ENCODE results near the gene USP28.
A peak's percentile ranks its signal among the peaks of the same experiment; 100 is the strongest.
"Not testable (repeated sequence)": the region's sequence is repeated elsewhere in the genome, so short reads cannot be mapped to it uniquely, and the experiment has no call there.

USP28 gene, protein sequence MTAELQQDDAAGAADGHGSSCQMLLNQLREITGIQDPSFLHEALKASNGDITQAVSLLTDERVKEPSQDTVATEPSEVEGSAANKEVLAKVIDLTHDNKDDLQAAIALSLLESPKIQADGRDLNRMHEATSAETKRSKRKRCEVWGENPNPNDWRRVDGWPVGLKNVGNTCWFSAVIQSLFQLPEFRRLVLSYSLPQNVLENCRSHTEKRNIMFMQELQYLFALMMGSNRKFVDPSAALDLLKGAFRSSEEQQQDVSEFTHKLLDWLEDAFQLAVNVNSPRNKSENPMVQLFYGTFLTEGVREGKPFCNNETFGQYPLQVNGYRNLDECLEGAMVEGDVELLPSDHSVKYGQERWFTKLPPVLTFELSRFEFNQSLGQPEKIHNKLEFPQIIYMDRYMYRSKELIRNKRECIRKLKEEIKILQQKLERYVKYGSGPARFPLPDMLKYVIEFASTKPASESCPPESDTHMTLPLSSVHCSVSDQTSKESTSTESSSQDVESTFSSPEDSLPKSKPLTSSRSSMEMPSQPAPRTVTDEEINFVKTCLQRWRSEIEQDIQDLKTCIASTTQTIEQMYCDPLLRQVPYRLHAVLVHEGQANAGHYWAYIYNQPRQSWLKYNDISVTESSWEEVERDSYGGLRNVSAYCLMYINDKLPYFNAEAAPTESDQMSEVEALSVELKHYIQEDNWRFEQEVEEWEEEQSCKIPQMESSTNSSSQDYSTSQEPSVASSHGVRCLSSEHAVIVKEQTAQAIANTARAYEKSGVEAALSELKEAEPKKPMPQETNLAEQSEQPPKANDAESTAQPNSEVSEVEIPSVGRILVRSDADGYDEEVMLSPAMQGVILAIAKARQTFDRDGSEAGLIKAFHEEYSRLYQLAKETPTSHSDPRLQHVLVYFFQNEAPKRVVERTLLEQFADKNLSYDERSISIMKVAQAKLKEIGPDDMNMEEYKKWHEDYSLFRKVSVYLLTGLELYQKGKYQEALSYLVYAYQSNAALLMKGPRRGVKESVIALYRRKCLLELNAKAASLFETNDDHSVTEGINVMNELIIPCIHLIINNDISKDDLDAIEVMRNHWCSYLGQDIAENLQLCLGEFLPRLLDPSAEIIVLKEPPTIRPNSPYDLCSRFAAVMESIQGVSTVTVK

DNA sequence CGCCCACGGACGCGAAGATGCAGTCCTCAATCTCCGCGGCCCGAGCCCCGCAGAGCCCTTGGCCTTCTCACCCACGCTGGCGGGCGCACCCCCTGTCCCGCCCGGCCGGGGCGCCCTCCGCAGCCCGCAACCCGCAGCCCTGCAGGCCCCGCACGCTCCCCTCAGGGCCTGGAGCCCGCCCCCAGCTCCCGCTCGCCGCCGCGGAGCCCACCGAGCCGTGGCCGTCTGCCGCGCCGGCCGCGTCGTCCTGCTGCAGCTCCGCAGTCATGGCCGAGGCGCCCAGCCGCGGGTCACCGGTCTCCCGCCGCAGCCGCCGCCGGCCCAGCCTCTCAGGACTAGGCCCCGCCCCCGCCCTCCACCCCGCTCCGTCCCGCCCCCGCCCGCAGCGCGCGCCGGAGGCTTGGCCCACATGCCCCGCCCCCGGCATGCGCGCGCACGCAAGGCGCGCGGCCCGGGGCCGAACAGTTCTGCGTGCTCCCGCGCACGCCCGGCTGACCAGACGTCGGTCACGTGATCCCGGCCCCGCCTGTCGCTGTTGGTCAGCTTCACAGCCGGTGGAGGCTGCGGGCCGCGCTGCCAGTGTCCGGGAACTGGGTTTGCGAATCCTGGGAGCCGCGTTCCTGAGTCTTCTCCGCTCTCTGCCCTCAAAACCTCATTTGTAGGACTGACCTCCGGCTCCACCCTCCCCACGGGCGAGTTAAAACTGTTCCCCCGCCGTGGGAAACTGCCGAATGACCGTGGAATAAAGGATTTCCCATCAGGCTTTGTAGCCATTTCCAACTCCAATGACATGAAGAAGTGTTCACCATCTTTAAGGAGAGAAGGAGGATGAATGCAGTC lies at the start of gene USP28:
USP28 (minus strand) TSS at position 339 of the 840 bp plus-strand sequence; CDS start at position 268, 71 bp downstream.
- peak; percentile 74 for DNase-seq (ENCODE audit: low read depth, low spot score)

- no peak for DNase-seq (ENCODE audit: low read depth, low spot score)
These were observed 48.2 kb upstream of the USP28 start for GRCh38 chr11:113923572-113923971.

DNA sequence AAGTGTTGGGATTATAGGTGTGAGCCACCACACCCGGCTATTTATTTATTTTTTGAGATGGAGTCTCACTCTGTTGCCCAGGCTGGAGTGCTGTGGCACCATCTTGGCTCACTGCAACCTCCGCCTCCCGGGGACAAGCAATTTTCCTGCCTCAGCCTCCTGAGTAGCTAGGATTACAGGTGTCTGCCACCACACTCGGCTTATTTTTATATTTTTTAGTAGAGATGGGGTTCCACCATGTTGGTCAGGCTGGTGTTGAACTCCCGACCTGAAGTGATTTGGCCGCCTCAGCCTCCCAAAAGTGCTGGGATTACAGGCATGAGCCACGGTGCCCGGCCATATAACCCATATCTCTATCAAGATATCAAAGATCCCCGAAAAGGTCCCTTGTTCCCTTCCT lies 36.1 kb upstream of the USP28 start:
- not testable (repeated sequence) for DNase-seq (ENCODE audit: low read depth, low spot score)

- DNase-seq (ENCODE audit: low read depth, low spot score), result no peak
These were observed 32.7 kb upstream of the USP28 start for GRCh38 chr11:113908098-113908497.

DNA sequence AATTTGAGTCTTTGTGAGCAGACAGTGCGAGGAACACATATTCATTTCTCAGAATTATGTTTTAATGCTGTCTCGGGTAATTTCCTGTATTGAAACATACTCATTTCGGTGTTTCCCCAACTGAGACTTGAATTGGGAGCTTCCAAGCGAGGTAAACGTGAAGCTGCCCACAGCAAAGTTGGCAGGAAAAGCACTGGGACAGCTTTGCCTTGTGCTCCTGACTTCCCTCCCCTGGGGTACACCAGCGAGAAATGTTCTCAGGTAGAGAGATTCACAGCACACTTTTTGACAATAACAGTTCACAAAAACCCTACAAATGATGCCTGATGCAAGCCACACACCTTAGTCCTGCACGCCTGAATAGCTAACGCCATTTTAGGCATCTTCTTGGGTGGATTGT lies 32.3 kb upstream of the USP28 start:
- no peak for DNase-seq (ENCODE audit: low read depth, low spot score)

GRCh38 chr11:113907152-113907551 lies 31.8 kb upstream of the USP28 start:
- DNase-seq (ENCODE audit: low read depth, low spot score), result no peak

GRCh38 chr11:113906516-113906915 lies 31.1 kb upstream of the USP28 start:
- no peak for DNase-seq (ENCODE audit: low read depth, low spot score)

- no peak for DNase-seq (ENCODE audit: low read depth, low spot score)
These were observed 30.7 kb upstream of the USP28 start for GRCh38 chr11:113906038-113906437.

GRCh38 chr11:113904379-113905101 lies 29.2 kb upstream of the USP28 start, which contains the start of gene HTR3B:
TSS of gene HTR3B (plus strand) at chr11:113904796. CDS start at chr11:113904934, 138 bp downstream.
- DNase-seq (ENCODE audit: low read depth, low spot score), result no peak

GRCh38 chr11:113901141-113901540 lies 25.8 kb upstream of the USP28 start:
- DNase-seq (ENCODE audit: low read depth, low spot score), result no peak

DNA sequence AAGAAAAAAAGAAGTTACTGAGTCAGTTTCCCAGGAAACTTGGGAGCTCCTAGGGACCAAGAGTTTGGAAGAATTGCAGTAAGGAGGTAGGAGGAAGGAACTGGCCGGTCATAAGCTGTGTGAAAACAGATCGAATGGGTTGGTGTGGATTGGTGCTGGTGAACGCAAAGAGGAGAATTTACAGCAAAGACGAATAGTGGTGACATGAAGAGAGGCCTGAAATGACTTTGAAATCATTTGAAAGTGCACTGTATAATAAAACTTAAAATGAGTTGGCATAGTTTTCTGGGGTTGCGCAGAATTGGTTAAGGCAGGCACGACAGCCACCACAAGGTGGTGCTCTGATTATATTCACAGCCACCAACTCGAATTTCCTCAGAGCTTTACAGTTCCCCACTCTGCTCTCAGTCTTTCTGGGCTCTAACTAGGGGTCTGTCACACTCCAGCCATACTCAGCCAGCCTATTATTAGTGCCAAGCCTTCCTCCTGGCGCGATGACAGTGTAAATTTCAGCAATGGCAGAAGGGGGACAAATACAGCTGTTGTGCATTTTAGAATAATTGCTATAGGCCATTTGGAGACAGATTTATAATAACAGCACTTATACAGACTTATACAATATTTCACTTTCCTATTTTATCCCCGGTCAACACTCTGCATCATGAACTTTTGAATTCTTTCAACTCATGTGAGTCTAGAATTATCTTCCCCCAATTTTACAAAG lies 20.9 kb upstream of the USP28 start:
- no peak for DNase-seq (ENCODE audit: low read depth, low spot score)

DNA sequence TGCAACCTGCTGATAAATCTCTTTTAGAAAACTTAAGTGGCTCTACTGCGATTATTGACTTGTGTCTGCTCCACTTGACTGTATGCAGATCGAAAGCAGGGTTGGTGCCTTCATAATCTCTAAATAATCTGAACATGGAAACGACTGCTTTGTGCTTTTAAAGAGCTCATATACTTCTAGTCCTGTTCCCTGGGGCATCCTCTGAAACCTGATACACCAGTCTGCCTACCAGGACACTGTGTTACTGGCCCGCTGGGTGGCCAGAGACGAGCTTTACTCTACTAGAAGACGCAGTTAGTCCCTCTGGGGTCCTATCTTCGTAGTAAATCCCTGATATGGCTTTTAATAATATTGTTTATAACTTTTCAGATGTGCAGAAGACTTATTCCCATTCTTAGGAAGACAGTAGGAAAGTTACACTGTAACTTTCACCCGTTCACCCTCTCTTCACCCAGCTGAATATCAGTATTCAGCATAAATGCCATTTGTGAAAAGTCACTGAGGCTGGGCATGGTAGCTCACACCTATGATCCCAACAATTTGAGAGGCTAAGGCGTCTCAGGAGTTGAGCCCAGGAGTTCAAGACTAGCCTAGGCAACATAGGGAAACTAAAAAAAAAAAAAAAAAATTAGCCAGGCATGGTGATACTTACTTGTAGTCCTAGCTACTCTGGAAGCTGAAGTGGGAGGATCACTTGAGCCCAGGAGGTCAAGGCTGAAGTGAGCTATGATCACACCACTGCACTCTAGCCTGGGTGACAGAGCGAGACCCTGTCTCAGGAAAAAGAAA lies 20.2 kb upstream of the USP28 start:
- DNase-seq (ENCODE audit: low read depth, low spot score), result no peak

GRCh38 chr11:113894421-113894996 lies 19.1 kb upstream of the USP28 start:
- DNase-seq (ENCODE audit: low read depth, low spot score), result no peak

- no peak for DNase-seq (ENCODE audit: low read depth, low spot score)
These were observed 13.5 kb upstream of the USP28 start for GRCh38 chr11:113888848-113889247.

DNA sequence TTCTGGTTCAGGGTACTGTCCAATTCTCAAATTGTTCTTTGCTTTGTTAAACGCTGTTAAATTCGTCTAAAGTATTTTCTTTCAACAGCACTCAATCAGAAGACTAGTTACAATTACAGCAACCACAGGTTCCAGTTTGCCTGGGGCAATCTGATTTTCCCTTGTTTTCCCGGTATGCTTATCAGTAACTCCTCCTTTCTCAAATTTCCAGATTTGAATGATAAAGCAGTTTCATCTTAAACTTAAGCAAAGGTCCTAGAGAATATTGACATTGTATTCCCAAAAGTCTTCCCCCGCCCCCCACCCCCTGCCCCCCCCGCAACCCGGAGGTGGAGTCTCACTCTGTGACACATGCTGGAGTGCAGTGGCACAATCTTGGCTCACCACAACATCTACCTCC lies 10.5 kb upstream of the USP28 start:
- DNase-seq (ENCODE audit: low read depth, low spot score), result no peak

GRCh38 chr11:113884361-113884836 lies 9.0 kb upstream of the USP28 start:
- DNase-seq (ENCODE audit: low read depth, low spot score), result no peak

GRCh38 chr11:113881856-113882255 lies 6.5 kb upstream of the USP28 start:
- no peak for DNase-seq (ENCODE audit: low read depth, low spot score)

- DNase-seq (ENCODE audit: low read depth, low spot score), result no peak
These were observed 5.6 kb upstream of the USP28 start for GRCh38 chr11:113880971-113881370.

Data from brain pericyte (primary cell).